GM20431 (cell line): Measurements from ENCODE around the gene DCDC2.
"Not testable (repeated sequence)": the region's sequence is repeated elsewhere in the genome, so short reads cannot be mapped to it uniquely, and the experiment has no call there.

Experiments
- in situ Hi-C: fragments of 300-500 bp; cut with MseI, MboI; formaldehyde crosslinking; loops from one replicate; pipeline ENCODE4 v1.15.0; 2020; ENCODE audit warnings: low sequenced_read_pairs; ENCODE audit not compliant: unreplicated experiment

Gene DCDC2

DNA sequence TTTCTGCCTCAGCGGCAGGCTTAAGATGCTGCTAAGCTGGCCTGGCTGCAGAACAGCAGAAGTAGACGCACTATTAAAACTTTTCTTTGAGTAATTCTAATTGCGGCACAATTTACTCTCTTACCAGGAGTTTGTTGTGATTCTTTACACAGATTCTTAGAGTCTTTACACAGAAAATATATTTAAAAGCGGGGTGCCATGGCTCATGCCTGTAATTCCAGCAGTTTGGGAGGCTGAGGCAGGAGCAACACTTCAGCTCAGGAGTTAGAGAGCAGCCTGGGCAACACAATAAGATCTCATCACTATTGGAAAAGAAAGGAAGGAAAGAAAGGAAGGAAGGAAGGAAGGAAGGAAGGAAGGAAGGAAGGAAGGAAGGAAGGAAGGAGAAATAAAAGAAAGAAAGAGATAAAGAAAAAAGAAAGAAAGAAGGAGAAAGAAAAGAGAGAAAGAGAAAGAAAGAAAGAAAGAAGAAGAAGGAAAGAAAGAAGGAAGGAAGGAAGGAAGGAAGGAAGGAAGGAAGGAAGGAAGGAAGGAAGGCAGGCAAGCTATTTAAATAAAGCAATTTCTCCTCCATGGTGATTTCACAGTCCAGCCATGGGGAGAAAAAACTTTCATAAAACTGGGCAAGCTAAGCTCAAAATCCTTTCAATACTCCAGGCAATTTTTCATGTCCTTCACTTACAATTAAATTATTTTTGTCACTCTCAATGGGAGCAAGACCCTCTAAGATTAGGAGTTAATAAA lies 23.8 kb upstream of the DCDC2 start:
- in situ Hi-C loops: no loop called here

GRCh38 chr6:24378473-24379097 lies 20.7 kb upstream of the DCDC2 start:
- in situ Hi-C loops: no loop called here

DNA sequence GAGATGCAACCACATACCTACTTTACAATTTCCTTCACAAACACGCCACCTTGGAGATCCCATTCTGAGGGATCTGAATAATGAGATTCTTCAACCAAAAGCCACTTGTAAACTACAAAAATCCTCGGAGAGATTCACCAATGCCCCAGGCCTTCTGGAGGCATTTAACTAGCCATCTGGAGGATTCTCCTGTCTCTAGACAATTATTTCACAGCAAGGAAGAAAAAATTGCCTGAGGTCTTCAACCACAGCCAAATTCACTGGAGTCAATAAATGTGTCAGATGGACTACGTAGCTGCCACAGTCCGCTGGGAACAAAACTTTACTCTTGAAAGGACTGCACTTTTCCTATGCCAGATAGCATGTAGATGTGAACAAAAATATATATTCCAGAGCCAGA lies 19.0 kb upstream of the DCDC2 start:
- in situ Hi-C loops: no loop called here

DNA sequence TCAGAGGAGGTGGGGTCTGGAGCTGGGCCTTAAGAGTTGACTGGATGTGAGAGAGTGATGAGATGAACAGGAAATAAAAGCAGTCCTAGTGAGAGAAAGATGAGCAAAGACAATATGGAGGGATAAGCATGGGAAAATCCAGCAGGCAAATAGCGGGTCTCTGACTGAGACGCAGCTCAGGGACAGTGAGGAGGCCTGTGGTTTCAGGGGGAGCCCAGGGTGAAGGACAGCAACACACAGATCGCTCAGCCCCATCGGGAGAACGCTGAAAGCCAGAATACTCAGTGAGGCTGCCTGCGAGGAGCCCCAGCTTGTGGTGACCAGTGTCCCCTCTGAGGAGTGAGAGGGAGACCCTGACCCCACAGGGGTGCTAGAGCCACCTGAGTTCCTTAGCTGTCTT lies 16.8 kb upstream of the DCDC2 start:
- in situ Hi-C loops: no loop called here

- in situ Hi-C loops: not testable (repeated sequence)
Measured at GRCh38 chr6:24365103-24365633, 7.3 kb upstream of the DCDC2 start.

DNA sequence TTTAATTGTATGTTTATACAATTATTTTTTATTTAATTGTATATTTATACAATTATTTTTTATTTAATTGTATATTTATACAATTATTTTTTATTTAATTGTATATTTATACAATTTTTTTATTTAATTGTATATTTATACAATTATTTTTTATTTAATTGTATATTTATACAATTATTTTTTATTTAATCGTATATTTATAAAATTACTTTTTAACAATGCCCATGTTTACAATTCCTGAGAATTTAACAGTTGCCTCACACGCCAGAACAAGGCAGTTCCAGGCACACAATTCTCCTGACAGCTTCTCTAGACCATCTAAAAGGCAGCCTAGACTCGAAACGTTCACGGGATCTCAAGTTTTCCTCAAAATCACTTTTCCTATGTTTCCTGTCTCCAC lies 4.5 kb upstream of the DCDC2 start:
- in situ Hi-C loops: not testable (repeated sequence)

- in situ Hi-C loops: no loop called here
Measured at GRCh38 chr6:24359640-24360454, 2.0 kb upstream of the DCDC2 start.

- in situ Hi-C loops: no loop called here
Measured at GRCh38 chr6:24358219-24358821, 461 bp upstream of the DCDC2 start.

DNA sequence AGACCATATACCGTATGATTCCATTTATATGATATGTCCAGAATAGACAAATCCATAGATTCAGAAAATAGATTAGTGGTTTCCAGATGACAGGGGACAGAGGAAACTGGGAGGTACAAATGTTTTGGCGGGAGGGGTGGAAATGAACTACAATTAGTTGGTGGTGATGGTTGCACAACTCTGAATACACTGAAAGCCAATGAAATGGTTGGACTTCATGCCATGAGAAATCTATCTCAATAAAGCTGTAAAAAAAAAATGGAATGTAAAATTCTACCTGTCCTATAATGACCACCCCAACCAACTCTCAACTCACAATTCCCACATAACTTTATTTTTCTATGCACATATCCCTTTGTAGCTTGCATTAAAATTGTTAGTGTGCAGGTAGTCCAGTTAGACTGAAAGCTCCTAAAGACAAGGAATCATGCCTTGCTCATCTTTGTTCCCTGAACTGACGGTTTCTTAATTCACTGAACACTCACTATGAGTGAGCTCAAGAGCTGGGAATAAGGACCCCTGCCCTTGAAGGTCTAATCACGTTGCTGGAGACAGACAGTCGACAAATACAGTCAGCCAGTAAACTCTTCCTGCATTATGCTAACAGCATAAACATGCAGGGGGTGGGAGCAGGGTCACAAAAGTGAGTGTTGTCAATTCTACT lies 1.4 kb downstream of the DCDC2 start:
- in situ Hi-C loops: no loop called here

GRCh38 chr6:24355393-24355792 lies 2.5 kb downstream of the DCDC2 start:
- in situ Hi-C loops: no loop called here

DNA sequence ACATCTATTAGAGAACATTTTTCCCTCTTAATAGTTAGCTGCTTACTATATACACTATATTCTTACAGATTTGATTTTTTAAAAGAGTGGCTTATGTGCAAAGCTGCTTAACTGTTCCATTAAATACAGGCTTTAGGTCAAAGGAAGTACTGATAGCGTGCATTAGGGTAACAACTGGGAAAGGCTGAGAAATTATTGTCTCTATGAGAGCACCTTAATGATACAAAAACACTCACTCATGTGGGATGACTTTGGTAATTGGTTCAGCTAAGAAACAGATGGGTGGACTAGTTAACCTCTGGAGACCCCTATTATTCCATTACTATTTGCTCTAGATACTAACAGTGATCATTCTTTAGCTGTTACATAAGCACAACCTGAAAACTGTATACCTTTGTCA lies 4.0 kb downstream of the DCDC2 start:
- in situ Hi-C loops: no loop called here

GRCh38 chr6:24352434-24352833 lies 5.4 kb downstream of the DCDC2 start:
- in situ Hi-C loops: no loop called here

- in situ Hi-C loops: no loop called here
Measured at GRCh38 chr6:24344976-24345375, 12.9 kb downstream of the DCDC2 start.

- in situ Hi-C loops: no loop called here
Measured at GRCh38 chr6:24340998-24341938, 16.6 kb downstream of the DCDC2 start.

- in situ Hi-C loops: no loop called here
Measured at GRCh38 chr6:24339932-24340331, 17.9 kb downstream of the DCDC2 start.

- in situ Hi-C loops: no loop called here
Measured at GRCh38 chr6:24334285-24334684, 23.6 kb downstream of the DCDC2 start.

- in situ Hi-C loops: no loop called here
Measured at GRCh38 chr6:24332317-24332716, 25.5 kb downstream of the DCDC2 start.

- in situ Hi-C loops: no loop called here
Measured at GRCh38 chr6:24330137-24330732, 27.6 kb downstream of the DCDC2 start.
